ENCODE measurements around the gene C11orf65. TPM values are rescaled to one million over a fixed set of nuclear protein-coding genes. Genes with fewer than 3 reads are reported as not detected.
"Not testable (repeated sequence)": the region's sequence is repeated elsewhere in the genome, so short reads cannot be mapped to it uniquely, and the experiment has no call there.

Gene C11orf65
- total RNA-seq, 2 donors from 2014 or later: 1.3 to 1.6 TPM

GRCh38 chr11:108393046-108393445 is 74.3 kb downstream of the C11orf65 start:
- Histone ChIP-seq H3K27ac (no peak overlapping the region), H3K36me3 (replicated peaks in 1 of 2; ENCODE audit: insufficient read depth in 1 of 2, low read depth in 2 of 2) (no peaks in the 10 kb centered on the region), H3K9me3 (no peaks in the 10 kb centered on the region), H3K4me3 (no peak overlapping the region), H3K27me3 (no peaks in the 10 kb centered on the region), H3K4me1 (no peaks in the 10 kb centered on the region)
- TF ChIP-seq POLR2A (IDR thresholded peaks at IDR 0.05): no peak
- TF ChIP-seq CTCF (IDR thresholded peaks at IDR 0.05): no peak
- ATAC-seq (no peak), DNase-seq (no peak)
- intact Hi-C loops (cut with DNase I): no loop called here
- 20 to 25% methylated on average over 1 of the region's 1 CpG for WGBS, 2 donors

GRCh38 chr11:108392353-108392752 is 75.0 kb downstream of the C11orf65 start:
- H3K27me3 ChIP-seq: no peaks in the 10 kb centered on the region
- H3K36me3 ChIP-seq (replicated peaks in 1 of 2; ENCODE audit: insufficient read depth in 1 of 2, low read depth in 2 of 2): no peaks in the 10 kb centered on the region
- intact Hi-C loops (cut with DNase I): no loop called here
- DNase-seq (no peak), ATAC-seq (no peak)
- no peak overlapping the region for H3K4me3 ChIP-seq
- H3K27ac ChIP-seq: no peak overlapping the region
- H3K9me3 ChIP-seq: no peaks in the 10 kb centered on the region
- WGBS, 2 donors: 90 to 96% methylated on average over 1 of the region's 1 CpG
- no peaks in the 10 kb centered on the region for H3K4me1 ChIP-seq
- TF ChIP-seq CTCF (IDR thresholded peaks at IDR 0.05): no peak

- Histone ChIP-seq H3K27ac (no peak overlapping the region), H3K9me3 (no peaks in the 10 kb centered on the region), H3K27me3 (no peaks in the 10 kb centered on the region), H3K36me3 (replicated peaks in 1 of 2; ENCODE audit: insufficient read depth in 1 of 2, low read depth in 2 of 2) (no peaks in the 10 kb centered on the region), H3K4me1 (no peaks in the 10 kb centered on the region), H3K4me3 (no peak overlapping the region)
- no peak for ATAC-seq
- intact Hi-C loops (cut with DNase I): no loop called here
- TF ChIP-seq POLR2A (IDR thresholded peaks at IDR 0.05) (no peak), CTCF (IDR thresholded peaks at IDR 0.05) (no peak)
- DNase-seq: no peak
- WGBS, 2 donors: 71 to 81% methylated on average over 5 of the region's 5 CpGs
These were observed 78.8 kb downstream of the C11orf65 start for GRCh38 chr11:108388576-108388975.

GRCh38 chr11:108373505-108373904 is 93.8 kb downstream of the C11orf65 start:
- H3K4me3 ChIP-seq; H3K27me3 ChIP-seq; H3K36me3 ChIP-seq (replicated peaks in 1 of 2; ENCODE audit: insufficient read depth in 1 of 2, low read depth in 2 of 2); H3K4me1 ChIP-seq; intact Hi-C loops (cut with DNase I); H3K27ac ChIP-seq; ATAC-seq; H3K9me3 ChIP-seq; DNase-seq: not testable (repeated sequence)
- 91 to 92% methylated on average over 22 to 24 of the region's 24 CpGs for WGBS, 2 donors

GRCh38 chr11:108370990-108371389 is 96.3 kb downstream of the C11orf65 start:
- intact Hi-C loops (cut with DNase I): no loop called here
- no peaks in the 10 kb centered on the region for H3K36me3 ChIP-seq (replicated peaks in 1 of 2; ENCODE audit: insufficient read depth in 1 of 2, low read depth in 2 of 2)

More at GRCh38 chr11:108370990-108371389, 96.3 kb downstream of the C11orf65 start:
- WGBS, 2 donors: 74 to 75% methylated on average over 5 of the region's 5 CpGs
- no peak for TF ChIP-seq POLR2A (IDR thresholded peaks at IDR 0.05)
- TF ChIP-seq CTCF (IDR thresholded peaks at IDR 0.05): no peak
- Histone ChIP-seq H3K9me3 (no peaks in the 10 kb centered on the region), H3K27me3 (no peaks in the 10 kb centered on the region), H3K4me3 (no peak overlapping the region), H3K27ac (no peak overlapping the region), H3K4me1 (no peaks in the 10 kb centered on the region)
- ATAC-seq: no peak
- no peak for DNase-seq
